HG02884 (cell line): ENCODE measurements around the gene ACTL6A.
"Not testable (repeated sequence)": the region's sequence is repeated elsewhere in the genome, so short reads cannot be mapped to it uniquely, and the experiment has no call there.

Source experiments
- ATAC-seq: cut with Tn5 transposase; IDR thresholded peaks from one replicate; pipeline ENCODE4 v1.9.1; 2021; ENCODE audit warnings: mild to moderate bottlenecking, moderate library complexity; ENCODE audit not compliant: unreplicated experiment

Gene ACTL6A

GRCh38 chr3:179562591-179563270, at the start of gene ACTL6A:
Gene ACTL6A (plus strand): TSS chr3:179562926. CDS start chr3:179563093, 167 bp downstream.
- ATAC-seq, result peak; percentile 93

- ATAC-seq, result no peak
These were observed 48.9 kb upstream of the ACTL6A start for GRCh38 chr3:179513862-179514261.

GRCh38 chr3:179516461-179517251, 46.1 kb upstream of the ACTL6A start:
- ATAC-seq, result not testable (repeated sequence)

GRCh38 chr3:179526482-179526881, 36.2 kb upstream of the ACTL6A start:
- ATAC-seq, result no peak

- no peak for ATAC-seq
These were observed 35.7 kb upstream of the ACTL6A start for GRCh38 chr3:179526989-179527391.

GRCh38 chr3:179528772-179529171, 34.0 kb upstream of the ACTL6A start:
- no peak for ATAC-seq

GRCh38 chr3:179531576-179531975, 31.1 kb upstream of the ACTL6A start:
- ATAC-seq, result no peak

- no peak for ATAC-seq
These were observed 29.5 kb upstream of the ACTL6A start for GRCh38 chr3:179533274-179533673.

- ATAC-seq, result no peak
These were observed 26.5 kb upstream of the ACTL6A start for GRCh38 chr3:179536256-179536655.

GRCh38 chr3:179541094-179541493, 21.6 kb upstream of the ACTL6A start:
- no peak for ATAC-seq

GRCh38 chr3:179541596-179541995, 21.1 kb upstream of the ACTL6A start:
- no peak for ATAC-seq

- no peak for ATAC-seq
These were observed 20.4 kb upstream of the ACTL6A start for GRCh38 chr3:179542375-179542774.

GRCh38 chr3:179544981-179545645, 17.6 kb upstream of the ACTL6A start:
- ATAC-seq, result no peak

GRCh38 chr3:179546814-179547241, 15.9 kb upstream of the ACTL6A start:
- no peak for ATAC-seq

GRCh38 chr3:179551349-179552105, 11.2 kb upstream of the ACTL6A start:
- no peak for ATAC-seq

GRCh38 chr3:179558742-179559364, 3.9 kb upstream of the ACTL6A start:
- ATAC-seq, result no peak

GRCh38 chr3:179560791-179561190, 1.9 kb upstream of the ACTL6A start:
- ATAC-seq, result no peak

GRCh38 chr3:179563271-179563783, 601 bp downstream of the ACTL6A start:
- ATAC-seq, result peak; percentile 38

GRCh38 chr3:179565496-179565895, 2.8 kb downstream of the ACTL6A start:
- no peak for ATAC-seq

- no peak for ATAC-seq
These were observed 18.3 kb downstream of the ACTL6A start for GRCh38 chr3:179580992-179581391.
